A549 (cell line): ENCODE results near the gene CFAP61. TPM values are rescaled to one million over a fixed set of nuclear protein-coding genes. Genes with fewer than 3 reads are reported as not detected.

Experiments used
- ATAC-seq, 2 experiments: fragments of 200-7000 bp in 1 of 2; fragments of >200 bp in 1 of 2; cut with Nextera tagmentation in 1 of 2; cut with Tn5 transposase in 1 of 2; 3 replicates each; pipeline versions ENCODE4 v1.8.0 to v1.9.1; 2018 to 2020; ENCODE audit warnings: mild to moderate bottlenecking in 1 of 2, moderate library complexity in 1 of 2
- CTCF ChIA-PET: fragments of 300-600 bp; sonication (Branson Sonifier 250); formaldehyde crosslinking; extraction: SDS; loops from one replicate; lab custom pipeline; 2021; ENCODE audit warnings: antibody characterized with exemption, inconsistent platforms; lab: Yijun Ruan, JAX
- POLR2A ChIA-PET: fragments of 350-600 bp; formaldehyde crosslinking; extraction: SDS; loops from one replicate; lab custom pipeline; 2021; ENCODE audit warnings: antibody characterized with exemption, inconsistent platforms; lab: Yijun Ruan, JAX
- DNase-seq, 2 experiments: peaks; one replicate each; pipeline versions ENCODE4 v3.0.0 to v3.0.0-alpha.2; 2011 to 2016; ENCODE audit warnings: low read depth in 1 of 2, low spot score in 1 of 2
- FAIRE-seq: peaks from 2 replicates; lab custom pipeline; 2011; peaks lifted over from hg19 to GRCh38; lab: Jason Lieb, UNC
- H3K27ac ChIP-seq, 2 experiments: fragments of >200 bp; sonication (Bioruptor Twin); formaldehyde crosslinking; 3 replicates each; pipeline ENCODE4 v1.5.1; 2016 to 2017
- H3K4me1 ChIP-seq: fragments of >200 bp; sonication (Bioruptor Twin); formaldehyde crosslinking; 3 replicates; pipeline ENCODE4 v1.6.1; 2016
- H3K4me2 ChIP-seq: fragments of >200 bp; sonication (Bioruptor Twin); formaldehyde crosslinking; 3 replicates; pipeline ENCODE4 v1.6.1; 2016
- H3K4me3 ChIP-seq: fragments of >200 bp; sonication (Bioruptor Twin); formaldehyde crosslinking; 3 replicates; pipeline ENCODE4 v1.5.1; 2016
- H3K9me3 ChIP-seq: fragments of >200 bp; sonication (Bioruptor Twin); formaldehyde crosslinking; 3 replicates; pipeline ENCODE4 v1.6.1; 2016
- CHD4 ChIP-seq: fragments of 200-600 bp; sonication (generic); IDR thresholded peaks from 2 replicates; pipeline ENCODE4 v1.6.1; 2016; ENCODE audit warnings: antibody characterized with exemption, mild to moderate bottlenecking, borderline replicate concordance
- EHMT2 ChIP-seq: fragments of 200-600 bp; sonication (generic); IDR thresholded peaks from 2 replicates; pipeline ENCODE4 v1.6.1; 2016; ENCODE audit warnings: antibody characterized with exemption, low read depth, mild to moderate bottlenecking, moderate library complexity
- ELK1 ChIP-seq: fragments of 150-350 bp; IDR thresholded peaks from 2 replicates; pipeline ENCODE4 v1.6.1; 2014; ENCODE audit warnings: low read depth, mild to moderate bottlenecking, low read length
- FOSB ChIP-seq: fragments of 250-450 bp; sonication (Bioruptor Pico); IDR thresholded peaks from 2 replicates; pipeline ENCODE4 v1.5.0; 2020; ENCODE audit warnings: mild to moderate bottlenecking, moderate library complexity
- FOSL2 ChIP-seq, 2 experiments: fragments of 450-650 bp in 1 of 2; fragments of >200 bp in 1 of 2; sonication (Bioruptor Twin) in 1 of 2; formaldehyde crosslinking; IDR thresholded peaks; 2 replicates each; pipeline versions ENCODE4 v1.5.0 to v1.6.1; 2016 to 2020; ENCODE audit warnings: mild to moderate bottlenecking in 1 of 2, moderate library complexity in 1 of 2
- HDAC2 ChIP-seq: fragments of 200-600 bp; sonication (generic); IDR thresholded peaks from 2 replicates; pipeline ENCODE4 v1.6.1; 2016
- HEYL ChIP-seq: fragments of 250-450 bp; sonication (Bioruptor Pico); IDR thresholded peaks from 2 replicates; pipeline ENCODE4 v1.8.0; 2021; ENCODE audit warnings: mild to moderate bottlenecking, moderate library complexity
- HMGXB4 ChIP-seq: fragments of 250-450 bp; sonication (Bioruptor Pico); IDR thresholded peaks from 2 replicates; pipeline ENCODE4 v1.5.0; 2021; ENCODE audit warnings: mild to moderate bottlenecking, moderate library complexity, borderline replicate concordance
- KDM1A ChIP-seq: fragments of 200-600 bp; sonication (generic); IDR thresholded peaks from 2 replicates; pipeline ENCODE4 v1.6.1; 2016; ENCODE audit warnings: low read depth, mild to moderate bottlenecking
- MAFK ChIP-seq: fragments of 450-650 bp; IDR thresholded peaks from 2 replicates; pipeline ENCODE4 v1.6.1; 2014; ENCODE audit not compliant: partially characterized antibody
- MAX ChIP-seq: IDR thresholded peaks from 2 replicates; pipeline ENCODE4 v1.6.1; 2012
- MAZ ChIP-seq: fragments of 150-350 bp; IDR thresholded peaks from 2 replicates; pipeline ENCODE4 v1.6.1; 2014; ENCODE audit warnings: antibody characterized with exemption, low read depth, low read length, borderline replicate concordance
- NR3C1 ChIP-seq: fragments of >200 bp; sonication (Bioruptor Twin); formaldehyde crosslinking; IDR thresholded peaks from 3 replicates; pipeline ENCODE4 v1.6.1; 2017
- POLR2A ChIP-seq: IDR thresholded peaks from 2 replicates; pipeline ENCODE4 v1.6.1; 2012; ENCODE audit warnings: mild to moderate bottlenecking, low read length
- RAD21 ChIP-seq, 2 experiments: fragments of >200 bp in 1 of 2; sonication (Bioruptor Twin) in 1 of 2; formaldehyde crosslinking in 1 of 2; IDR thresholded peaks in 1 of 2; conservative IDR thresholded peaks in 1 of 2; 2 replicates in 1 of 2; 3 replicates in 1 of 2; pipeline ENCODE4 v1.6.1; 2012 to 2018; ENCODE audit warnings: inconsistent platforms in 1 of 2
- RARB ChIP-seq: fragments of 250-450 bp; sonication (Bioruptor Pico); IDR thresholded peaks from 2 replicates; pipeline ENCODE4 v1.8.0; 2021; ENCODE audit warnings: mild to moderate bottlenecking, moderate library complexity
- SMC3 ChIP-seq: fragments of >200 bp; sonication (Bioruptor Twin); formaldehyde crosslinking; IDR thresholded peaks from 3 replicates; pipeline ENCODE4 v1.6.1; 2018; ENCODE audit warnings: inconsistent platforms
- WGBS: methylation state at CpG from one replicate; pipeline ENCODE4 v1.1.6; 2017; ENCODE audit errors: missing lambda C conversion rate; 5-methylcytosine and 5-hydroxymethylcytosine counted together
- polyA plus RNA-seq, 4 experiments: library from polyadenylated mRNA; depleted of rRNA in 3 of 4; stranded (reverse); fragments of >200 nt; fragmentation: RNase III in 1 of 4; extraction: RNeasy Plus Mini Kit Qiagen cat#74134 plus additional on column Dnase treatment in 1 of 4; gene quantifications; 2 replicates in 3 of 4; 3 replicates in 1 of 4; pipeline ENCODE4 v1.2.3, GENCODE V29; 2011 to 2017
- TF ChIP-seq, protein P1 (sequence below): IDR thresholded peaks from 2 replicates; pipeline ENCODE4 v1.6.1; 2012; ENCODE audit warnings: low read depth, borderline replicate concordance
- TF ChIP-seq, protein P2 (sequence below): fragments of 450-650 bp; IDR thresholded peaks from 2 replicates; pipeline ENCODE4 v1.6.1; 2014; ENCODE audit warnings: antibody characterized with exemption

Gene CFAP61
- polyA plus RNA-seq, 2 of the 4 experiments (the other 2 are of a cell fraction) = 0.39 to 0.70 TPM

GRCh38 chr20:20021835-20022234 lies 30.5 kb upstream of the CFAP61 start:
- Histone ChIP-seq H3K9me3 (no peaks in the 10 kb centered on the region), H3K4me2 (no peak overlapping the region), H3K4me1 (peaks cover 22% of the 10 kb centered on the region), H3K4me3 (no peak overlapping the region), H3K27ac (no peak overlapping the region)
- no peak for FAIRE-seq
- POLR2A ChIA-PET = no interaction called here
- no peak for ATAC-seq
- 82% methylated on average over 7 of the region's 7 CpGs for WGBS
- DNase-seq = no peak
- no peak for TF ChIP-seq MAFK
- TF ChIP-seq EHMT2 = no peak
- TF ChIP-seq HDAC2 = no peak
- CTCF ChIA-PET = no interaction called here

- ATAC-seq (no peak), DNase-seq (no peak), FAIRE-seq (no peak)
- Histone ChIP-seq H3K4me1 (peaks cover 22% of the 10 kb centered on the region), H3K27ac (no peak overlapping the region), H3K9me3 (no peaks in the 10 kb centered on the region), H3K4me2 (no peak overlapping the region), H3K4me3 (no peak overlapping the region)
- TF ChIP-seq NR3C1 (no peak), CHD4 (no peak), FOSB (CRISPR knock-in tag) (no peak), MAX (no peak), MAZ (no peak), EHMT2 (no peak), RAD21 (conservative IDR thresholded peaks at IDR 0.05 in 1 of 2, IDR thresholded peaks at IDR 0.05 in 1 of 2) (no peak), ELK1 (no peak), FOSL2 (IDR thresholded peaks at IDR 0.05) (no peak), FOSL2 (CRISPR knock-in tag; IDR thresholded peaks at IDR 0.05) (no peak)
- TF ChIP-seq, protein P1, sequence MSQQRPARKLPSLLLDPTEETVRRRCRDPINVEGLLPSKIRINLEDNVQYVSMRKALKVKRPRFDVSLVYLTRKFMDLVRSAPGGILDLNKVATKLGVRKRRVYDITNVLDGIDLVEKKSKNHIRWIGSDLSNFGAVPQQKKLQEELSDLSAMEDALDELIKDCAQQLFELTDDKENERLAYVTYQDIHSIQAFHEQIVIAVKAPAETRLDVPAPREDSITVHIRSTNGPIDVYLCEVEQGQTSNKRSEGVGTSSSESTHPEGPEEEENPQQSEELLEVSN = no peak
- TF ChIP-seq, protein P2, sequence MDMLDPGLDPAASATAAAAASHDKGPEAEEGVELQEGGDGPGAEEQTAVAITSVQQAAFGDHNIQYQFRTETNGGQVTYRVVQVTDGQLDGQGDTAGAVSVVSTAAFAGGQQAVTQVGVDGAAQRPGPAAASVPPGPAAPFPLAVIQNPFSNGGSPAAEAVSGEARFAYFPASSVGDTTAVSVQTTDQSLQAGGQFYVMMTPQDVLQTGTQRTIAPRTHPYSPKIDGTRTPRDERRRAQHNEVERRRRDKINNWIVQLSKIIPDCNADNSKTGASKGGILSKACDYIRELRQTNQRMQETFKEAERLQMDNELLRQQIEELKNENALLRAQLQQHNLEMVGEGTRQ = no peak
- ChIA-PET POLR2A (no interaction called here), CTCF (no interaction called here)
Observed at GRCh38 chr20:20022498-20022897, 29.8 kb upstream of the CFAP61 start.

GRCh38 chr20:20023395-20023794 lies 28.9 kb upstream of the CFAP61 start:
- FAIRE-seq = no peak
- peaks cover 18% of the 10 kb centered on the region for H3K4me1 ChIP-seq
- POLR2A ChIA-PET = no interaction called here
- WGBS = 91% methylated on average over 3 of the region's 3 CpGs
- DNase-seq = no peak
- no peak for ATAC-seq
- no peaks in the 10 kb centered on the region for H3K9me3 ChIP-seq
- no peak overlapping the region for H3K4me3 ChIP-seq
- H3K4me2 ChIP-seq = no peak overlapping the region
- CTCF ChIA-PET = no interaction called here
- no peak for TF ChIP-seq MAZ
- TF ChIP-seq MAX = no peak
- no peak for TF ChIP-seq FOSL2 (IDR thresholded peaks at IDR 0.05)
- no peak for TF ChIP-seq FOSL2 (CRISPR knock-in tag; IDR thresholded peaks at IDR 0.05)
- no peak for TF ChIP-seq HEYL (CRISPR knock-in tag)
- no peak for TF ChIP-seq RARB (CRISPR knock-in tag)
- TF ChIP-seq HMGXB4 (CRISPR knock-in tag) = no peak
- TF ChIP-seq POLR2A = no peak
- TF ChIP-seq CHD4 = no peak
- TF ChIP-seq SMC3 = no peak
- TF ChIP-seq KDM1A = no peak
- no peak for TF ChIP-seq HDAC2
- no peak overlapping the region for H3K27ac ChIP-seq
